Skin of body (tissue), 3 donors: ENCODE data around the gene SNX1. TPM values are rescaled to one million over a fixed set of nuclear protein-coding genes. Genes with fewer than 3 reads are reported as not detected.

Experiments
- DNase-seq: peaks from one replicate; lab custom pipeline; 2025; lab: John Stamatoyannopoulos, UW
- small RNA-seq: library from RNA; depleted of rRNA; stranded (forward); fragments of <200 nt; gene quantifications from one replicate; pipeline ENCODE3, GENCODE V24; 2014; ENCODE audit warnings: low replicate concordance
- total RNA-seq: library from RNA; depleted of rRNA; stranded (reverse); fragments of >200 nt; gene quantifications from one replicate; pipeline ENCODE4 v1.2.3, GENCODE V29; 2014

SNX1 gene
- total RNA-seq, 1 donor from 2014 or later, result 58.2 TPM

- DNase-seq, result peak; percentile 73
Observed at GRCh38 chr15:64163659-64164362, 68.0 kb downstream of the SNX1 start.

- DNase-seq, result no peak
Observed at GRCh38 chr15:64164436-64164835, 68.7 kb downstream of the SNX1 start.

- DNase-seq, result no peak
Observed at GRCh38 chr15:64166102-64166890, 70.5 kb downstream of the SNX1 start.

GRCh38 chr15:64180235-64180824 is 84.5 kb downstream of the SNX1 start:
- no peak for DNase-seq

- no peak for DNase-seq
Observed at GRCh38 chr15:64182859-64183370, 87.1 kb downstream of the SNX1 start.

- DNase-seq, result no peak
Observed at GRCh38 chr15:64185146-64185911, 89.5 kb downstream of the SNX1 start.

GRCh38 chr15:64187396-64188191 is 91.8 kb downstream of the SNX1 start:
- no peak for DNase-seq

Small RNAs within 50 kb of the gene (small RNA-seq; reads per million reads assigned to genes)
- gene RF00019, result not detected

Other genes starting within 250 kb of the SNX1 start
- 9.7 TPM for gene DAPK2, start 49.5 kb upstream of the SNX1 start, total RNA-seq
- gene CIAO2A, start 2.1 kb upstream of the SNX1 start, total RNA-seq, result 57.0 TPM
- 0.99 TPM for gene SNX22, start 55.7 kb downstream of the SNX1 start, total RNA-seq
- gene PPIB, start 67.0 kb downstream of the SNX1 start, total RNA-seq, result 210 TPM